ENCODE measurements around the gene CNOT2. TPM values are rescaled to one million over a fixed set of nuclear protein-coding genes. Genes with fewer than 3 reads are reported as not detected.

Gene CNOT2
- total and polyA plus RNA-seq, 11 donors = 15.5 to 63.7 (median 36.9) TPM

DNA sequence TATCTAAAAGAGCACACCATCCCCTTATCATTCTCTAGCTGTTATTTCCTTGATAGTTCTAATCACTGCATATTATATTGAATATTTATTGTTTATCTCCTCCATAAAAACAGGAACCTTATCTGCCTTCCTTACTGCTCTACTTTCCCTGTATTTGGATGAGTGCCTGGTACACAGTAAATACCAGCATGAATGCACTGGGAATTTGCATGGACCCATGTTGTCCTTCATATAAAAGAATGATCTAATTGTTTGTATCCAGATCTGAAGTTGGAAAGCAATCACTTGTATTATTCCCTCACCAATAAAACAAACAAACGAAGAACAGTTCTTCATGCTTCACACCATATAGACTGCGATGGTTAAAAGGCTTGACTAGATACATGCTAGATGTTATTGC is 15.3 kb upstream of the CNOT2 start:
- Histone ChIP-seq H3K4me3 (no peak overlapping the region), H3K27ac (no peak overlapping the region), H3K4me1 (no peaks in the 10 kb centered on the region), H3K27me3 (no peaks in the 10 kb centered on the region), H3K36me3 (peaks cover 0 to 6% (median 0%) of the 10 kb centered on the region in 9 donors), H3K9me3 (no peaks in the 10 kb centered on the region)
- ATAC-seq = no peak
- WGBS, 4 donors = 89 to 96% (median 93%) methylated on average over 2 of the region's 2 CpGs
- no peak for DNase-seq
- intact Hi-C loops (cut with DNase I) = no loop called here
- TF ChIP-seq, protein P1, sequence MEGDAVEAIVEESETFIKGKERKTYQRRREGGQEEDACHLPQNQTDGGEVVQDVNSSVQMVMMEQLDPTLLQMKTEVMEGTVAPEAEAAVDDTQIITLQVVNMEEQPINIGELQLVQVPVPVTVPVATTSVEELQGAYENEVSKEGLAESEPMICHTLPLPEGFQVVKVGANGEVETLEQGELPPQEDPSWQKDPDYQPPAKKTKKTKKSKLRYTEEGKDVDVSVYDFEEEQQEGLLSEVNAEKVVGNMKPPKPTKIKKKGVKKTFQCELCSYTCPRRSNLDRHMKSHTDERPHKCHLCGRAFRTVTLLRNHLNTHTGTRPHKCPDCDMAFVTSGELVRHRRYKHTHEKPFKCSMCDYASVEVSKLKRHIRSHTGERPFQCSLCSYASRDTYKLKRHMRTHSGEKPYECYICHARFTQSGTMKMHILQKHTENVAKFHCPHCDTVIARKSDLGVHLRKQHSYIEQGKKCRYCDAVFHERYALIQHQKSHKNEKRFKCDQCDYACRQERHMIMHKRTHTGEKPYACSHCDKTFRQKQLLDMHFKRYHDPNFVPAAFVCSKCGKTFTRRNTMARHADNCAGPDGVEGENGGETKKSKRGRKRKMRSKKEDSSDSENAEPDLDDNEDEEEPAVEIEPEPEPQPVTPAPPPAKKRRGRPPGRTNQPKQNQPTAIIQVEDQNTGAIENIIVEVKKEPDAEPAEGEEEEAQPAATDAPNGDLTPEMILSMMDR (IDR thresholded peaks at IDR 0.05) = no peak
- TF ChIP-seq POLR2A (IDR thresholded peaks at IDR 0.05) = no peak

DNA sequence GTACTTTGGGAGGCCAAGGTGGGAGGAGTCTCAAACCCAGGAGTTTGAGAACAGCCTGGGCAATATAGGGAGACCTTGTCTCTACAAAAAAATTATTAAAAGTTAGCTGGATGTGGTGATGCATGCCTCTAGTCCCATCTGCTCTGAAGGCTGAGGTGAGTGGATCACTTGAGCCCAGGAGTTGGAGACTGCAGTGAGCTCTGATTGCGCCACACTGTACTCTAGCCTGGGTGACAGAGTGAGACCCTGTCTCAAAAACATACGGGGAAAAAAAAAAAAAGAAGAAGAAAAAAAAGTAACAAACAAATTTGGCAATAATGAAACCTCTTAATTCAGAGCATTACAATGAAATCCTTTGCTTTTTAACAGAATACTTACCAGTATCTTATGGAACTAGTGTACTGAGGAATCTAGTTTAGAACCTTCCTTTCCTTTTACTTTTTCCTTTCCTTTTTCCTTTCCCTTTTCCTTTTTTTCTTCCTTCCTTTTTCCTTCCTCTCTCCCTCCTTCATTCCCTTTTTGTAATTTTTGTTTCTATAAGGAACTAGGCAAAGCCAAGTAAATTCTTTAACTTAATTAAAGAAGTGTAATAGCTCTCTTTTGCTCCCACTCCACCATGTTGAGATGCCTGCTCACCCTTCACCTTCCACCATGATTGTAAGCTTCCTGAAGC is 12.2 kb upstream of the CNOT2 start:
- no peaks in the 10 kb centered on the region for H3K9me3 ChIP-seq
- TF ChIP-seq POLR2A (IDR thresholded peaks at IDR 0.05) = no peak
- TF ChIP-seq, protein P1 (IDR thresholded peaks at IDR 0.05) = no peak
- 80 to 94% (median 91%) methylated on average over 2 of the region's 2 CpGs for WGBS, 4 donors
- H3K4me3 ChIP-seq = no peak overlapping the region
- no peaks in the 10 kb centered on the region for H3K27me3 ChIP-seq
- DNase-seq (no peak), ATAC-seq (no peak)
- H3K36me3 ChIP-seq = no peaks in the 10 kb centered on the region
- intact Hi-C loops (cut with DNase I) = no loop called here
- H3K27ac ChIP-seq = no peak overlapping the region
- no peaks in the 10 kb centered on the region for H3K4me1 ChIP-seq

DNA sequence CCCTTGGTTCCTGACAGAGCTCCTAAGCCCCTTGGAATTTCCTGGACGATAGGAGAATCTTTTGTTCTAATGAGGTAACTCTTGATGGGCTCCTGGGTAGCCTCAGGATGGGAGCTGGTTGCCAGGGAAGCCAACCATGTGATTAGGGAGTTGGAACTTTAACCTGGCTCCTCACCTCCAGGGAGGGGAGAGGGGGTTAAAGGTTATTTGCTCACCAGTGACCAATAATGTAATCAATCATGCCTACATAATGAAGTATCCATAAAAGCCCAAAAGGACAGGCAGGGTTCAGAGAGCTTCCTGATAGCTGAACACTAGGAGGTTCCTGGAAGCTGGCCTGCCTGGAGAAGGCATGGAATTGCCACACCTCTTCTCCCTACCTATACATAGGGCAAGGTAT is 6.2 kb upstream of the CNOT2 start:
- H3K27ac ChIP-seq = no peak overlapping the region
- TF ChIP-seq, protein P1 (IDR thresholded peaks at IDR 0.05) = no peak
- TF ChIP-seq POLR2A (IDR thresholded peaks at IDR 0.05) = no peak
- 53 to 67% (median 56%) methylated on average over 1 of the region's 1 CpG for WGBS, 4 donors
- ATAC-seq (no peak), DNase-seq (no peak)
- H3K4me1 ChIP-seq = peaks cover 0 to 20% (median 5%) of the 10 kb centered on the region in 12 donors
- H3K4me3 ChIP-seq = no peak overlapping the region
- no peaks in the 10 kb centered on the region for H3K27me3 ChIP-seq
- no peaks in the 10 kb centered on the region for H3K9me3 ChIP-seq
- peaks cover 0 to 44% (median 30%) of the 10 kb centered on the region in 9 donors for H3K36me3 ChIP-seq
- intact Hi-C loops (cut with DNase I) = no loop called here

DNA sequence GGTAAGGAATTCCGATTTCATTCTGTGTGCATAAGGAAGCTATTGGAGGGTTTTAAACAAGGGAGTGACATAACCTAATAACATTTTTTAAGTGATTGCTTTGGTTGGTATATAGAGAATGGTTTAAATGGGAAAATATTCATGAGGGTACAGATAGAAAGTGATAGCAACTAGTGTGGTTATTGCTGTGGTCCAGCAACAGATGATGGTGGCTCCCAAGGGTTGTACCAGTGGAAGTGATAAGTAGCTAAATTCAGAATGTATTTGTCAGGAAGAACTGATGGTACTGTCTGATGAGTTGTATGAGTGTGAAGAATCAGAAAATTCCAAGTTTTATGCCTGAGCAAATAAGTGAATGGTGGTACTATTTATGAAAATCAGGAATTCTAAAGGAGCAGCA is 2.6 kb upstream of the CNOT2 start:
- Histone ChIP-seq H3K4me3 (no peak overlapping the region), H3K4me1 (peaks cover 0 to 40% (median 26%) of the 10 kb centered on the region in 12 donors), H3K27me3 (no peaks in the 10 kb centered on the region), H3K36me3 (peaks cover 0 to 44% (median 30%) of the 10 kb centered on the region in 9 donors), H3K27ac (no peak overlapping the region), H3K9me3 (no peaks in the 10 kb centered on the region)
- TF ChIP-seq POLR2A (IDR thresholded peaks at IDR 0.05) = no peak
- TF ChIP-seq, protein P1 (IDR thresholded peaks at IDR 0.05) = no peak
- DNase-seq (no peak), ATAC-seq (no peak)
- intact Hi-C loops (cut with DNase I) = loop anchor here in 9 of 10 donors (5.0 to 10.0 kb wide), 11 partner anchors 74 to 487 kb away; partner anchors contain the start of gene KCNMB4 (in 6 of the 9)
- 54 to 87% (median 81%) methylated on average over 1 of the region's 1 CpG for WGBS, 4 donors

All from heart left ventricle (tissue), 16 donors.